Aorta (tissue), 4 donors: ENCODE results near the gene ZDHHC1. TPM values are rescaled to one million over a fixed set of nuclear protein-coding genes. Genes with fewer than 3 reads are reported as not detected.

Experiments used
- polyA plus RNA-seq, 2 donors: library from polyadenylated mRNA; stranded (reverse); fragments of 200-250 nt; gene quantifications; one replicate each; pipeline ENCODE4 v1.2.3, GENCODE V29; 2013
- total RNA-seq, 2 donors: library from RNA; stranded (reverse); fragmentation: NEBNext Ultra II Directional; extraction: Animal tissue kit (Norgen Biotek cat#: 25700); gene quantifications; one replicate each; pipeline ENCODE4 v1.2.1, GENCODE V29; 2021
- donor health status: healthy with polysubstance abuse.
- donor health status: Bipolar disorder and iron deficiency.
- donor health status: DM: no; HTN: no; CAD: no.
- donor health status: DM: yes; HTN: yes; CAD: no.

ZDHHC1 gene
- total and polyA plus RNA-seq, 4 donors = 5.3 to 14.8 (median 9.8) TPM

Other genes with a start within 250 kb of the ZDHHC1 start
- 10 to 100 TPM; 24.4 to 47.2 TPM for gene NOL3, start 245.9 kb downstream of the ZDHHC1 start, total RNA-seq
- gene NOL3, start 245.9 kb downstream of the ZDHHC1 start, polyA plus RNA-seq = 100 to 1,000 TPM in 1 of 2 donors, 10 to 100 TPM in 1; 67.5 to 122 TPM
- gene MATCAP1, start 232.5 kb downstream of the ZDHHC1 start, total RNA-seq = 10 to 100 TPM; 18.1 to 33.8 TPM
- gene MATCAP1, start 232.5 kb downstream of the ZDHHC1 start, polyA plus RNA-seq = 10 to 100 TPM in 1 of 2 donors, 1 to 10 TPM in 1; 3.0 to 45.7 TPM
- gene EXOC3L1, start 226.3 kb downstream of the ZDHHC1 start, total RNA-seq = 1 to 10 TPM; 1.3 to 4.4 TPM
- 1 to 10 TPM in 1 of 2 donors, under 1 TPM in 1; 0.51 to 1.8 TPM for gene EXOC3L1, start 226.3 kb downstream of the ZDHHC1 start, polyA plus RNA-seq
- 10 to 100 TPM; 54.2 to 58.1 TPM for gene E2F4, start 224.3 kb downstream of the ZDHHC1 start, total RNA-seq
- 10 to 100 TPM; 27.9 to 50.2 TPM for gene E2F4, start 224.3 kb downstream of the ZDHHC1 start, polyA plus RNA-seq
- 1 to 10 TPM in 1 of 2 donors, under 1 TPM in 1; 0.97 to 3.4 TPM for gene ELMO3, start 217.3 kb downstream of the ZDHHC1 start, total RNA-seq
- 1 to 10 TPM; 5.8 to 7.4 TPM for gene ELMO3, start 217.3 kb downstream of the ZDHHC1 start, polyA plus RNA-seq
- 10 to 100 TPM; 24.7 to 33.1 TPM for gene TMEM208, start 189.3 kb downstream of the ZDHHC1 start, total RNA-seq
- gene TMEM208, start 189.3 kb downstream of the ZDHHC1 start, polyA plus RNA-seq = 10 to 100 TPM; 60.6 to 64.6 TPM
- 10 to 100 TPM; 28.2 to 47.9 TPM for gene FHOD1, start 169.0 kb downstream of the ZDHHC1 start, total RNA-seq
- 10 to 100 TPM; 12.9 to 41.3 TPM for gene FHOD1, start 169.0 kb downstream of the ZDHHC1 start, polyA plus RNA-seq
- 1 to 10 TPM; 1.6 to 1.7 TPM for gene SLC9A5, start 167.5 kb downstream of the ZDHHC1 start, total RNA-seq
- 1 to 10 TPM; 1.1 to 2.9 TPM for gene SLC9A5, start 167.5 kb downstream of the ZDHHC1 start, polyA plus RNA-seq
- 1 to 10 TPM; 2.5 to 6.9 TPM for gene PLEKHG4, start 136.9 kb downstream of the ZDHHC1 start, total RNA-seq
- 10 to 100 TPM in 1 of 2 donors, 1 to 10 TPM in 1; 2.1 to 16.7 TPM for gene PLEKHG4, start 136.9 kb downstream of the ZDHHC1 start, polyA plus RNA-seq
- gene KCTD19, start 89.7 kb downstream of the ZDHHC1 start, total RNA-seq = under 1 TPM in 1 of 2 donors, not detected in 1; 0.12 TPM
- gene KCTD19, start 89.7 kb downstream of the ZDHHC1 start, polyA plus RNA-seq = not detected
- gene LRRC36, start 89.7 kb downstream of the ZDHHC1 start, total RNA-seq = under 1 TPM in 1 of 2 donors, not detected in 1; 0.51 TPM
- gene LRRC36, start 89.7 kb downstream of the ZDHHC1 start, polyA plus RNA-seq = not detected
- 10 to 100 TPM in 1 of 2 donors, 1 to 10 TPM in 1; 7.2 to 13.5 TPM for gene TPPP3, start 23.0 kb downstream of the ZDHHC1 start, total RNA-seq
- gene TPPP3, start 23.0 kb downstream of the ZDHHC1 start, polyA plus RNA-seq = 10 to 100 TPM; 34.3 to 51.9 TPM
- 1 to 10 TPM in 1 of 2 donors, not detected in 1; 1.1 TPM for gene HSD11B2, start 14.6 kb upstream of the ZDHHC1 start, total RNA-seq
- 10 to 100 TPM in 1 of 2 donors, not detected in 1; 13.3 TPM for gene HSD11B2, start 14.6 kb upstream of the ZDHHC1 start, polyA plus RNA-seq
- 10 to 100 TPM; 58.7 to 62.0 TPM for gene ATP6V0D1, start 64.7 kb upstream of the ZDHHC1 start, total RNA-seq
- gene ATP6V0D1, start 64.7 kb upstream of the ZDHHC1 start, polyA plus RNA-seq = 10 to 100 TPM; 52.0 to 88.0 TPM
- not detected for gene AGRP, start 67.1 kb upstream of the ZDHHC1 start, total RNA-seq
- 1 to 10 TPM in 1 of 2 donors, not detected in 1; 1.5 TPM for gene AGRP, start 67.1 kb upstream of the ZDHHC1 start, polyA plus RNA-seq
- gene RIPOR1, start 112.4 kb upstream of the ZDHHC1 start, total RNA-seq = 100 to 1,000 TPM; 105 to 120 TPM
- 10 to 100 TPM; 22.7 to 65.5 TPM for gene RIPOR1, start 112.4 kb upstream of the ZDHHC1 start, polyA plus RNA-seq
- gene CTCF, start 146.0 kb upstream of the ZDHHC1 start, total RNA-seq = 10 to 100 TPM; 28.5 to 35.8 TPM
- 10 to 100 TPM; 16.5 to 25.8 TPM for gene CTCF, start 146.0 kb upstream of the ZDHHC1 start, polyA plus RNA-seq
- 1 to 10 TPM; 3.0 to 4.0 TPM for gene CARMIL2, start 228.7 kb upstream of the ZDHHC1 start, total RNA-seq
- gene CARMIL2, start 228.7 kb upstream of the ZDHHC1 start, polyA plus RNA-seq = 1 to 10 TPM in 1 of 2 donors, under 1 TPM in 1; 0.13 to 3.7 TPM
- gene ACD, start 243.8 kb upstream of the ZDHHC1 start, total RNA-seq = 10 to 100 TPM; 15.7 to 21.9 TPM
- 10 to 100 TPM in 1 of 2 donors, 1 to 10 TPM in 1; 7.0 to 34.6 TPM for gene ACD, start 243.8 kb upstream of the ZDHHC1 start, polyA plus RNA-seq
- gene PARD6A, start 244.5 kb upstream of the ZDHHC1 start, total RNA-seq = 1 to 10 TPM; 3.9 to 5.3 TPM
- 1 to 10 TPM; 5.9 to 7.8 TPM for gene PARD6A, start 244.5 kb upstream of the ZDHHC1 start, polyA plus RNA-seq